Endothelial cell of umbilical vein (primary cell): ENCODE results near the gene SUPT4H1. TPM values are rescaled to one million over a fixed set of nuclear protein-coding genes. Genes with fewer than 3 reads are reported as not detected.

Source experiments
- BruUV-seq: library from RNA; stranded (reverse); fragments of 400-500 nt; replicated peaks from 2 replicates; lab custom pipeline; 2021; lab: Mats Ljungman, UMichigan
- CTCF ChIA-PET: fragments of 300-600, 350-600 bp; sonication (Branson Sonifier 250); formaldehyde crosslinking; loops from one replicate; lab custom pipeline; 2021; ENCODE audit warnings: antibody characterized with exemption, inconsistent platforms; lab: Charles Lee
- POLR2A ChIA-PET: fragments of 300-600, 350-600 bp; sonication (Branson Sonifier 250); formaldehyde crosslinking; loops from one replicate; lab custom pipeline; 2021; ENCODE audit warnings: antibody characterized with exemption, inconsistent platforms; lab: Charles Lee
- DNase-seq: peaks from one replicate; pipeline ENCODE4 v3.0.0-alpha.2; 2011; ENCODE audit warnings: low read depth, low spot score
- FAIRE-seq: peaks from 2 replicates; lab custom pipeline; 2011; peaks lifted over from hg19 to GRCh38; lab: Jason Lieb, UNC
- H2AFZ ChIP-seq: 2 replicates; pipeline ENCODE4 v1.6.0; 2012; ENCODE audit warnings: low read depth, low read length, control low read depth, inconsistent platforms
- H3K27ac ChIP-seq: 2 replicates; pipeline ENCODE4 v1.5.1; 2011; ENCODE audit warnings: low read depth, mild to moderate bottlenecking, control low read depth, low read length, moderate library complexity; ENCODE audit not compliant: insufficient read depth
- H3K27me3 ChIP-seq, 2 experiments: 2 replicates each; pipeline versions ENCODE4 v1.6.0 to v1.6.1; 2011; ENCODE audit warnings: low read length in 2 of 2, mixed read lengths in 1 of 2; ENCODE audit not compliant: control insufficient read depth in 2 of 2, insufficient read depth in 2 of 2
- H3K36me3 ChIP-seq, 2 experiments: 2 replicates in 1 of 2; 3 replicates in 1 of 2; pipeline ENCODE4 v1.5.1; 2011; ENCODE audit warnings: low read length in 2 of 2, mild to moderate bottlenecking in 1 of 2, moderate library complexity in 1 of 2; ENCODE audit not compliant: control insufficient read depth in 2 of 2, insufficient read depth in 2 of 2; ENCODE audit errors: extremely low read depth in 1 of 2
- H3K4me1 ChIP-seq: 3 replicates; pipeline ENCODE4 v1.5.1; 2011; ENCODE audit warnings: mild to moderate bottlenecking, low read length; ENCODE audit not compliant: control insufficient read depth, insufficient read depth; ENCODE audit errors: extremely low read depth
- H3K4me2 ChIP-seq: 2 replicates; pipeline ENCODE4 v1.6.1; 2011; ENCODE audit warnings: low read length, control low read depth, mixed read lengths; ENCODE audit not compliant: insufficient read depth
- H3K4me3 ChIP-seq, 3 experiments: fragments of 200-600 bp in 1 of 3; sonication (generic), shearing (Covaris generic) in 1 of 3; replicated peaks in 1 of 3; 2 replicates each; pipeline ENCODE4 v1.5.1; 2011 to 2016; ENCODE audit warnings: control low read depth in 3 of 3, low read length in 3 of 3, mild to moderate bottlenecking in 2 of 3, inconsistent platforms in 1 of 3, low read depth in 1 of 3, moderate library complexity in 1 of 3; ENCODE audit not compliant: insufficient read depth in 1 of 3
- H3K79me2 ChIP-seq: 2 replicates; pipeline ENCODE4 v1.6.0; 2012; ENCODE audit warnings: low read length, inconsistent platforms; ENCODE audit not compliant: control insufficient read depth, insufficient read depth
- H3K9ac ChIP-seq: replicated peaks from 2 replicates; pipeline ENCODE3; 2011; ENCODE audit warnings: low read length, control low read depth; ENCODE audit not compliant: insufficient read depth; ENCODE audit errors: extremely low read depth
- H3K9me1 ChIP-seq: replicated peaks from 3 replicates; pipeline ENCODE4 v1.6.0; 2011; ENCODE audit warnings: mild to moderate bottlenecking, low read length; ENCODE audit not compliant: control insufficient read depth, insufficient read depth; ENCODE audit errors: extremely low read depth
- H3K9me3 ChIP-seq: replicated peaks from 2 replicates; pipeline ENCODE4 v1.5.1; 2012; ENCODE audit warnings: low read length, inconsistent platforms; ENCODE audit not compliant: control insufficient read depth, insufficient read depth
- H4K20me1 ChIP-seq: replicated peaks from 2 replicates; pipeline ENCODE3; 2011; ENCODE audit warnings: mild to moderate bottlenecking, low read length; ENCODE audit not compliant: control insufficient read depth, insufficient read depth; ENCODE audit errors: extremely low read depth
- CTCF ChIP-seq, 2 donors: IDR thresholded peaks; 1 replicate in 1 of 2; 2 replicates in 1 of 2; pipeline ENCODE4 v1.5.1; 2011; ENCODE audit warnings: low read length in 2 of 2, mild to moderate bottlenecking in 2 of 2, moderate library complexity in 2 of 2, control low read depth in 1 of 2, inconsistent platforms in 1 of 2, low read depth in 1 of 2; ENCODE audit not compliant: insufficient read depth in 1 of 2; ENCODE audit errors: extremely low read depth in 1 of 2
- EZH2 ChIP-seq: IDR thresholded peaks from 2 replicates; pipeline ENCODE4 v1.6.1; 2012; ENCODE audit warnings: borderline replicate concordance, low read depth, mild to moderate bottlenecking, moderate library complexity, low read length, inconsistent platforms; ENCODE audit not compliant: severe bottlenecking
- FOS ChIP-seq: IDR thresholded peaks from 2 replicates; pipeline ENCODE4 v1.6.1; 2011; ENCODE audit warnings: mild to moderate bottlenecking, low read length, moderate library complexity, borderline replicate concordance; ENCODE audit not compliant: insufficient read depth
- GATA2 ChIP-seq: IDR thresholded peaks from 2 replicates; pipeline ENCODE4 v1.7.0; 2011; ENCODE audit warnings: low read depth, mild to moderate bottlenecking, moderate library complexity, mixed read lengths, low read length; ENCODE audit not compliant: insufficient read length, insufficient read depth
- JUN ChIP-seq: IDR thresholded peaks from 2 replicates; pipeline ENCODE4 v1.6.1; 2011; ENCODE audit warnings: borderline replicate concordance, low read depth; ENCODE audit not compliant: insufficient read length, insufficient read depth
- MAX ChIP-seq: IDR thresholded peaks from 2 replicates; pipeline ENCODE4 v1.6.1; 2011; ENCODE audit not compliant: insufficient read depth, insufficient read length
- MYC ChIP-seq: IDR thresholded peaks from one replicate; pipeline ENCODE4 v1.6.1; 2011; ENCODE audit warnings: mild to moderate bottlenecking, low read depth, low read length
- POLR2A ChIP-seq: IDR thresholded peaks from 2 replicates; pipeline ENCODE4 v1.6.1; 2012; ENCODE audit warnings: low read depth, mild to moderate bottlenecking, control low read depth, low read length
- POLR2AphosphoS5 ChIP-seq: IDR thresholded peaks from 2 replicates; pipeline ENCODE4 v1.6.1; 2012; ENCODE audit warnings: low read depth, mild to moderate bottlenecking, control low read depth, low read length, moderate library complexity; ENCODE audit not compliant: insufficient read depth
- dilution Hi-C: fragments of 300-500 bp; cut with MboI; formaldehyde crosslinking; loops from one replicate; pipeline ENCODE4 v1.15.0; 2019; ENCODE audit warnings: low sequenced_read_pairs; ENCODE audit not compliant: extremely low pct_ligation_motif_present
- intact Hi-C: fragments of 100-400 bp; cut with micrococcal nuclease; formaldehyde crosslinking; loops from one replicate; pipeline ENCODE4 v1.10.0; 2022
- polyA plus RNA-seq, 4 experiments: library from polyadenylated mRNA; depleted of rRNA in 3 of 4; stranded (reverse) in 3 of 4; unstranded in 1 of 4; fragments of >200 nt; gene quantifications; 2 replicates each; pipeline versions ENCODE4 v1.2.1 to v1.2.3, GENCODE V29; 2011 to 2012; ENCODE audit warnings: missing spikeins in 1 of 4
- total RNA-seq: library from RNA; stranded (reverse); gene quantifications from 2 replicates; pipeline ENCODE4 v1.2.3, GENCODE V29; 2021

SUPT4H1 gene
- total and polyA plus RNA-seq, 2 donors (not counting 3 experiments of a cell fraction or from before 2014, with no cell fraction given): 77.5 to 154 TPM

- Histone ChIP-seq H3K4me3 (no peak overlapping the region), H3K79me2 (no peaks in the 10 kb centered on the region), H3K36me3 (no peaks in the 10 kb centered on the region), H3K9ac (no peak overlapping the region), H3K4me1 (no peaks in the 10 kb centered on the region), H3K4me2 (no peak overlapping the region), H3K9me1 (no peaks in the 10 kb centered on the region), H3K27ac (no peak overlapping the region), H4K20me1 (no peaks in the 10 kb centered on the region), H3K27me3 (peaks cover 6 to 7% of the 10 kb centered on the region in 2 experiments), H3K9me3 (no peaks in the 10 kb centered on the region), H2AFZ (no peak overlapping the region)
- no peak for TF ChIP-seq EZH2
- no peak for TF ChIP-seq FOS
- no peak for TF ChIP-seq CTCF (IDR thresholded peaks at IDR 0.05; ENCODE audit: extremely low read depth in 1 of 2, insufficient read depth in 1 of 2, low read depth in 1 of 2, low read length in 2 of 2)
- TF ChIP-seq POLR2AphosphoS5: no peak
- TF ChIP-seq GATA2: no peak
- TF ChIP-seq JUN: no peak
- TF ChIP-seq MAX: no peak
- no peak for TF ChIP-seq POLR2A
- TF ChIP-seq MYC: no peak
- dilution Hi-C loops: no loop called here
- POLR2A ChIA-PET: no interaction called here
- intact Hi-C loops: no loop called here
- DNase-seq (no peak), FAIRE-seq (no peak)
- CTCF ChIA-PET: no interaction called here
- no TSS peak for BruUV-seq
These were observed 22.0 kb downstream of the SUPT4H1 start for GRCh38 chr17:58329810-58330537.
